Measurements from ENCODE around the gene ZMAT5. TPM values are rescaled to one million over a fixed set of nuclear protein-coding genes. Genes with fewer than 3 reads are reported as not detected.

The ZMAT5 gene
- total RNA-seq, 1 experiment from 2014 or later: 16.0 TPM

DNA sequence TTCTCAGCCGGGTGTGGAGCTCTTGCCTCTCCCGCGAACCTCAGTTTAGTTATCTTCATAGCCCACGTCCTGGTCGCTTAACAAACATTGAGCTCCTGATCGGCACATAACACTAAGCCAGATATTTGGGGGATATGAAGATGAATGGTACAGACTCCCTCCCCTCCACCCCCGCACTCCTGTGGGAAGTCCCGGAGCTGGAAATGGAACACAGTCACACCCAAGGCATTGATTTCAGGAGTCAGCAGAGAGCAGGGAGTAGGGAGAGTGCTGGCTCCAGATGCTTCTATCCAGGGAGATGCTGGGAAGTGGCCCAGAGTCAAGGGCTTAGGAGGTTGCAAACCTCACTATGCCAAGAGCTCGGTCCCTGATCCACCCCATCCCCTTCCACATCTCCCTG lies 73.1 kb downstream of the ZMAT5 start:
- TF ChIP-seq ZFX (IDR thresholded peaks at IDR 0.05) (no peak), EZH2phosphoT487 (IDR thresholded peaks at IDR 0.05; ENCODE audit: borderline replicate concordance) (no peak), CBX3 (IDR thresholded peaks at IDR 0.05; ENCODE audit: low read depth) (no peak), POLR2A (IDR thresholded peaks at IDR 0.05; ENCODE audit: borderline replicate concordance, extremely low read depth, insufficient read depth, insufficient read length) (no peak), SRF (IDR thresholded peaks at IDR 0.05; ENCODE audit: low read depth) (no peak), JUND (IDR thresholded peaks at IDR 0.05) (no peak), SP1 (IDR thresholded peaks at IDR 0.05; ENCODE audit: low read depth) (no peak), ELF1 (IDR thresholded peaks at IDR 0.05; ENCODE audit: borderline replicate concordance, low read depth) (no peak), RAD21 (IDR thresholded peaks at IDR 0.05; ENCODE audit: low read depth) (no peak)
- TF ChIP-seq, protein P1, sequence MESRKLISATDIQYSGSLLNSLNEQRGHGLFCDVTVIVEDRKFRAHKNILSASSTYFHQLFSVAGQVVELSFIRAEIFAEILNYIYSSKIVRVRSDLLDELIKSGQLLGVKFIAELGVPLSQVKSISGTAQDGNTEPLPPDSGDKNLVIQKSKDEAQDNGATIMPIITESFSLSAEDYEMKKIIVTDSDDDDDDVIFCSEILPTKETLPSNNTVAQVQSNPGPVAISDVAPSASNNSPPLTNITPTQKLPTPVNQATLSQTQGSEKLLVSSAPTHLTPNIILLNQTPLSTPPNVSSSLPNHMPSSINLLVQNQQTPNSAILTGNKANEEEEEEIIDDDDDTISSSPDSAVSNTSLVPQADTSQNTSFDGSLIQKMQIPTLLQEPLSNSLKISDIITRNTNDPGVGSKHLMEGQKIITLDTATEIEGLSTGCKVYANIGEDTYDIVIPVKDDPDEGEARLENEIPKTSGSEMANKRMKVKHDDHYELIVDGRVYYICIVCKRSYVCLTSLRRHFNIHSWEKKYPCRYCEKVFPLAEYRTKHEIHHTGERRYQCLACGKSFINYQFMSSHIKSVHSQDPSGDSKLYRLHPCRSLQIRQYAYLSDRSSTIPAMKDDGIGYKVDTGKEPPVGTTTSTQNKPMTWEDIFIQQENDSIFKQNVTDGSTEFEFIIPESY (IDR thresholded peaks at IDR 0.05; ENCODE audit: extremely low read depth, insufficient replicate concordance, low read length): no peak
- TF ChIP-seq, protein P2, sequence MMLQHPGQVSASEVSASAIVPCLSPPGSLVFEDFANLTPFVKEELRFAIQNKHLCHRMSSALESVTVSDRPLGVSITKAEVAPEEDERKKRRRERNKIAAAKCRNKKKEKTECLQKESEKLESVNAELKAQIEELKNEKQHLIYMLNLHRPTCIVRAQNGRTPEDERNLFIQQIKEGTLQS (IDR thresholded peaks at IDR 0.05): no peak
- TF ChIP-seq, protein P3, sequence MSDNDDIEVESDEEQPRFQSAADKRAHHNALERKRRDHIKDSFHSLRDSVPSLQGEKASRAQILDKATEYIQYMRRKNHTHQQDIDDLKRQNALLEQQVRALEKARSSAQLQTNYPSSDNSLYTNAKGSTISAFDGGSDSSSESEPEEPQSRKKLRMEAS (IDR thresholded peaks at IDR 0.05): no peak
- CTCF ChIA-PET: interaction anchor here (1.0 kb wide), 1 partner anchor 395 kb away, joined by 3 read pairs; no protein-coding TSS in a partner anchor
- DNase-seq (ENCODE audit: low read depth, low spot score) (no peak), ATAC-seq (no peak)
- no peaks in the 10 kb centered on the region; the same call in 1 of the 2 replicates for H3K79me2 ChIP-seq (ENCODE audit: insufficient read depth, low read length)
- H3K9me3 ChIP-seq (ENCODE audit: control insufficient read depth in 1 of 2, insufficient read depth in 1 of 2, low read depth in 1 of 2, low read length in 2 of 2): no peaks in the 10 kb centered on the region
- H3K27ac ChIP-seq (ENCODE audit: low read depth, low read length): no peak overlapping the region
- H3K9me2 ChIP-seq (ENCODE audit: insufficient read depth): no peaks in the 10 kb centered on the region
- POLR2A ChIA-PET: no interaction called here
- H3K36me3 ChIP-seq (ENCODE audit: control insufficient read depth in 1 of 2, insufficient read depth in 2 of 2, low read length in 2 of 2): no peaks in the 10 kb centered on the region
- no TSS peak for BruUV-seq (replicated peaks)
- no peak overlapping the region for H3K4me2 ChIP-seq (ENCODE audit: low read length)
- no peak overlapping the region for H2AFZ ChIP-seq (ENCODE audit: low read depth, low read length, poor library complexity, severe bottlenecking)
- no peaks in the 10 kb centered on the region for H4K20me1 ChIP-seq (ENCODE audit: insufficient read depth)
- H3K9ac ChIP-seq (ENCODE audit: low read length): no peak overlapping the region
- RAD21 ChIA-PET (ENCODE audit: low non-redundant PET in 1 of 2, low total read pairs in 2 of 2, uncharacterized antibody in 2 of 2, unreplicated experiment in 2 of 2): no interaction called here
- no peaks in the 10 kb centered on the region for H3K4me1 ChIP-seq (ENCODE audit: control insufficient read depth in 1 of 2, insufficient read depth in 2 of 2, low read length in 2 of 2)
- H3K27me3 ChIP-seq (ENCODE audit: insufficient read depth, low read length): no peaks in the 10 kb centered on the region
- intact Hi-C loops (cut with micrococcal nuclease): no loop called here
- H3K4me3 ChIP-seq (replicated peaks in 1 of 2; ENCODE audit: low read depth in 1 of 2, low read length in 2 of 2): no peak overlapping the region
